AG08395 (cell line): ENCODE measurements around the gene GAA.

ENCODE experiments used
- DNase-seq: peaks from one replicate; pipeline ENCODE4 v3.0.0; 2012; ENCODE audit warnings: mixed read lengths, low spot score

Gene GAA

GRCh38 chr17:80104321-80104955 is 3.1 kb downstream of the GAA start:
- DNase-seq, result no peak

GRCh38 chr17:80104956-80105375 is 3.6 kb downstream of the GAA start:
- DNase-seq, result no peak

- peak; percentile 45 for DNase-seq
These were observed 4.4 kb downstream of the GAA start for GRCh38 chr17:80105762-80106161.

- DNase-seq, result no peak
These were observed 4.8 kb downstream of the GAA start for GRCh38 chr17:80106176-80106575.

GRCh38 chr17:80106751-80107150 is 5.4 kb downstream of the GAA start:
- no peak for DNase-seq

GRCh38 chr17:80107231-80108021 is 6.0 kb downstream of the GAA start:
- DNase-seq, result no peak

GRCh38 chr17:80108036-80108971 is 6.9 kb downstream of the GAA start:
- no peak for DNase-seq

GRCh38 chr17:80109066-80109660 is 7.8 kb downstream of the GAA start:
- no peak for DNase-seq

- DNase-seq, result no peak
These were observed 8.5 kb downstream of the GAA start for GRCh38 chr17:80109713-80110446.

GRCh38 chr17:80110447-80110812 is 9.0 kb downstream of the GAA start:
- no peak for DNase-seq

- DNase-seq, result no peak
These were observed 9.7 kb downstream of the GAA start for GRCh38 chr17:80110927-80111701.

GRCh38 chr17:80111702-80112470 is 10.5 kb downstream of the GAA start:
- DNase-seq, result no peak

GRCh38 chr17:80112471-80113032 is 11.2 kb downstream of the GAA start:
- no peak for DNase-seq

- no peak for DNase-seq
These were observed 11.7 kb downstream of the GAA start for GRCh38 chr17:80113033-80113484.

GRCh38 chr17:80114758-80115157 is 13.4 kb downstream of the GAA start:
- no peak for DNase-seq

GRCh38 chr17:80115159-80115558 is 13.8 kb downstream of the GAA start:
- DNase-seq, result no peak

- DNase-seq, result no peak
These were observed 15.0 kb downstream of the GAA start for GRCh38 chr17:80116276-80116920.

GRCh38 chr17:80116921-80117380 is 15.6 kb downstream of the GAA start:
- no peak for DNase-seq
